Activated T-cell treated with anti-CD3 and anti-CD28 coated beads, Interleukin-2, amount 50 U/mL, for 4 hours (primary cell): Measurements from ENCODE around the gene LHX3. TPM values are rescaled to one million over a fixed set of nuclear protein-coding genes. Genes with fewer than 3 reads are reported as not detected.

Experiments
- ATAC-seq, 2 donors: fragments of 200-7000 bp; cut with Tn5 transposase; one replicate each; pipeline ENCODE4 v1.10.0; 2021
- DNase-seq: peaks from one replicate; pipeline ENCODE4 v3.0.0-alpha.2; 2020
- H3K27me3 Mint-ChIP-seq: one replicate; pipeline ENCODE4 v1.8.0; 2021; ENCODE audit warnings: low read depth, mixed read lengths
- H3K36me3 Mint-ChIP-seq: one replicate; pipeline ENCODE4 v1.8.0; 2022; ENCODE audit warnings: mixed read lengths; ENCODE audit not compliant: insufficient read depth
- H3K4me1 Mint-ChIP-seq: one replicate; pipeline ENCODE4 v1.8.0; 2021; ENCODE audit warnings: low read depth, mixed read lengths
- H3K4me3 Mint-ChIP-seq: one replicate; pipeline ENCODE4 v1.8.0; 2021; ENCODE audit warnings: mild to moderate bottlenecking, moderate library complexity, mixed read lengths
- H3K9me3 Mint-ChIP-seq: one replicate; pipeline ENCODE4 v1.8.0; 2021; ENCODE audit warnings: mixed read lengths
- total RNA-seq, 3 donors: library from RNA; stranded (reverse); gene quantifications; one replicate each; pipeline ENCODE4 v1.2.1, GENCODE V29; 2021

Gene LHX3
- total RNA-seq, 3 donors from 2014 or later, result 0.08 to 0.11 TPM; not detected in 1

DNA sequence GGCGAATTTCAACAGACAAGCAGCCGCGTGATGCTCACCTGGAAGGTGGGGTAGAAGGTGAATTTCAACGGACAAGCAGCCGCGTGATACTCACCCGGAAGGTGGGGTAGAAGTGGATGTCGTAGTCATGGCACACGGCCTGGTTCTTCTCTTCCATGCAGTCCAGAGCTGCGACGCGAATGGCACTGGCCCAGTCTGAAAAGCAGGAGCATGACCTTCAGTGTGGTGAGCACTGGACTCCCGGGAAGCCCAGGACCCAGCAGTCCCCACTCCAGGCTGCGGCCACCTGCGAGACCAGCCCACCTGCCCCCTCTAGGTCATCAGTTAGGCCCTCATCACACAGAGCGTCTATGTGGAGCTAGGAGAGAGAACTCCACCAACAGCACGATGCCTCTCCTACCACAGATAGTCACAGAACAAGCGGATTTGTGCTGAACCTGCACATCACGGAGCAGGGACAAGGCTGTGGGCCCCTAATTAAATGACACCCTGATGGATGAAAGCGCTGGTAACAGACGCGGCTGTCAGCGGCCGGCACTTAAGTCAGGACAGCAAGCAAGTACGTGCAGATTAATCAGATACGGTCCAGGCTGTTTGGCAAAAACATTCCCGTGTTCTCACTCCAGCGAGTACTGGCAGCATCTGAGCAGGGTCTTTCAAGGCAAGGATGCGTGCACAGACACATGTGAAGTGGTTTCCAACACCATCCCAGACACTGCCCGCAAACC lies 21.9 kb upstream of the LHX3 start:
- Mint-ChIP-seq H3K36me3 (peaks cover 22% of the 10 kb centered on the region), H3K4me1 (peaks cover 30% of the 10 kb centered on the region), H3K27me3 (no peaks in the 10 kb centered on the region), H3K9me3 (no peaks in the 10 kb centered on the region), H3K4me3 (no peak overlapping the region)
- DNase-seq, result no peak
- ATAC-seq, result no peak

DNA sequence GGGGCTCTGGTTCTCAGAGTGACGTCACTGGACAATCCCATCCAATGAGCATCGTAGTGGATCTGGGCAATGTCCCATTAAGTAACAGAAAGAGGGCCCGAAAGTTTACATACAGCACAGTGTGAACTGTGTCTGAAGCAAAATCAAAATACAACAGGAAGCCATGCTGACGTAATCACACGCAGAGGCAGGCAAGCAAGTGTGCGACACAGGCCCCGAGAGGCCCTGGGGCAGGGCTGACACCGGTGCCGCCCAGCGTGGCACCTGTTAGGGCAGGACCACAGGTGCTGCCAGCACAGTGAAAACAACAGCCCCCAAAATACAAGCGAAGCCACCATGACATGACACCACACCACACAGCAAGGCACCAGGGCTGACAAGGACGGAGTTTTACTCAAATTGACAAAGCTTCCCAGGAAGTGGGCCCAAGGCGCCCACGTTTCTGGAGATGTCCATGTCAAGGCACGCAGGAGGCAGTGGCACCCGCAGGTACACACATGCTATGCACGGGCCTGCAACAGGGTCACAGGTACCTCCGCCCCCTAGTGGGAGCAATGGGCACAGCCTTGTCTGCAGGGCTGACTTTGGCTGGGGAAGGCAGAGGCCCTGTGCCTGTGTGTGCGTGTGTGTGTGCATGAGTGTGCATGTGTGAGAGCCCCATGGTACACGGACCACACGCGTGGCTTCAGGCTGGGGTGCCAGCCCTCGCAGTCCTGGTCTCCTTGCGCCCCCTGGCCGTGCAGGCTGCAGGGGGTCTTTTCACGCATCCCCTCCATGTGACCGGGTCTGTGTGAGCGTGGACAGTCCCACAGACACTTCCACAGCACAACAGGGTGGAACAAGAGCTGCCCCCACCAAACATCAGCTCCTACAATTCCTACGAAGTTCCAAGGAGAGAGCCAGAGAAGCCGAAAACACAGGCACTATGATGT lies 21.1 kb upstream of the LHX3 start:
- no peaks in the 10 kb centered on the region for H3K9me3 Mint-ChIP-seq
- DNase-seq, result peak; percentile 63
- H3K4me1 Mint-ChIP-seq, result peaks cover 25% of the 10 kb centered on the region

DNA sequence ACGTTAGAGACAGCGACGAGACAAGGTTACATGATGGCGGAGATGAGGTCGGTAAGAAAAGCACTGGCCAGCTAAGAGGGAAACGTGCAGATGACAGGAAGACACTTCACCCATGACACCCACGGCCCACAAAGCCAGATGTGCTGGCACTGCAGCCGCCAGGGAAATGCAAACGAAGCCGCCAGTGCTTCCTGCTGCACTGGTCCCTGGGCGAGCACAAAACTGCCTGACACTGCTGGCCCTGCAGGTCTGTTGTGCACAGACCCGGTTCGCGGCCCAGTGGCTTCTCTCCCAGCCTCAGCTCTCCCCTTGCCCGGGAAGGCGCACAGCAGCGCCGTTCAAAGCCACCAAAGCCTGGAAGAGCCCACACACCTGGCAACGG lies 20.4 kb upstream of the LHX3 start:
- ATAC-seq (peak in 1 of 2 donors; percentile 38), DNase-seq (no peak)
- Mint-ChIP-seq H3K4me1 (peaks cover 25% of the 10 kb centered on the region), H3K4me3 (peak overlapping the region; percentile 47), H3K36me3 (peaks cover 29% of the 10 kb centered on the region), H3K27me3 (no peaks in the 10 kb centered on the region), H3K9me3 (no peaks in the 10 kb centered on the region)

More for the DNA sequence above, 21.1 kb upstream of the LHX3 start:
- Mint-ChIP-seq H3K4me3 (peak overlapping the region; percentile 47), H3K27me3 (no peaks in the 10 kb centered on the region), H3K36me3 (peaks cover 25% of the 10 kb centered on the region)
- ATAC-seq, result peak; percentile 81 to 86

DNA sequence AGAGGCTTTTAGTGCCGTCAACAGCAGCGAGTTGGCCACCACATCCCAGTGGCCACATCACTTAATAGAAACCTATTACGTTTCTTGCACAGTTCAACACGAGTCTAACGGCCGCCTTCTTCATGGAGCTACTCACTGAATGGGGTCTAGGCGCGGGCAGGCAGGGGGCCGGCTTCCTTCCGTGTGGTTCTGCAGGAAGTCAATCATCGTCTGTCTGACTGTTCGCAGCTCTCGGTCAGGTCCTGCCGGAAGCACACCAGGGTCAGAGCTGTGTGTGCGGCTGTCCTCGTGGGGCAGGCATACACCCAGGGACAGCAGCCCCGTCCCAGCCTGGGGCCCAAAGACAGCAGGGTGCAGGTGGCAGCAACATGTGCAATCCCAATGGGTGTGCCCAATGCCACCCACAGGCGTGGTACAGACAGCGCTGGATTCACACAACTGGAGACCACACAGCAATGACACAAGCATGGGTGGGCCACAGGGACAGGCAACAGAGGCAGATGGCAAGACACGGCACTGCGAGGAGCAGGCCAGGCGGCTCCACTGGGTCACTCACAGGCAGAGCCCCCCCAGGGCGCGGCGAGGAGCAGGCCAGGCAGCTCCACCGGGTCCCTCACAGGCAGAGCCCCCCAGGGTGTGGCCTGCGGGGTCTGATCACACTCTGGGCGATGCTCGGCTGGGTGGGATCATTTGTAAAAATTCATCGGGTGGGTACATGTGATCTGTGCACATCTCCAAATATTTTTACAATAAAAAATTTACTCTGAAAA lies 19.1 kb upstream of the LHX3 start:
- ATAC-seq (no peak), DNase-seq (no peak)
- Mint-ChIP-seq H3K27me3 (no peaks in the 10 kb centered on the region), H3K9me3 (no peaks in the 10 kb centered on the region), H3K4me3 (no peak overlapping the region), H3K4me1 (peaks cover 25% of the 10 kb centered on the region), H3K36me3 (peaks cover 29% of the 10 kb centered on the region)

DNA sequence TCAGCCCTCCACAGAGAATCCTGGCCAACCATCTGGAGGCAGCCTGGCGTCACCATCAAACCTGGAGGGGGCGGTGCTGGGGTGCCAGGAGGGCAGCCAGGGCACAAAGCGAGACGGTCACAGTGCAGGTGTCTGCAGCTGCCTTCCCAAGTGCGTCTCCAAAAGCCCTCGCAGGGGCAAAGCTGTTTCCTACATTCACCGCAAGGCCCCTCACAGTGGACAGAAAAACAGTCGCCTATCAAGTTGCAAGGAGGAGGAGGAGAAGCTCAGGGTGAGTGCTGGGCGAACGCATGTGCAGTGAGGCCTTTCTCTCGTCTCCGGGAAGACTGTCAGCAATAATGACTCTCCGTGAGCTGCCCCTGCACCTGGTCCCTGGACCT lies 18.0 kb upstream of the LHX3 start:
- DNase-seq (no peak), ATAC-seq (no peak)
- H3K9me3 Mint-ChIP-seq, result no peaks in the 10 kb centered on the region
- no peak overlapping the region for H3K4me3 Mint-ChIP-seq
- H3K4me1 Mint-ChIP-seq, result peaks cover 17% of the 10 kb centered on the region
- H3K27me3 Mint-ChIP-seq, result no peaks in the 10 kb centered on the region
- peaks cover 27% of the 10 kb centered on the region for H3K36me3 Mint-ChIP-seq

DNA sequence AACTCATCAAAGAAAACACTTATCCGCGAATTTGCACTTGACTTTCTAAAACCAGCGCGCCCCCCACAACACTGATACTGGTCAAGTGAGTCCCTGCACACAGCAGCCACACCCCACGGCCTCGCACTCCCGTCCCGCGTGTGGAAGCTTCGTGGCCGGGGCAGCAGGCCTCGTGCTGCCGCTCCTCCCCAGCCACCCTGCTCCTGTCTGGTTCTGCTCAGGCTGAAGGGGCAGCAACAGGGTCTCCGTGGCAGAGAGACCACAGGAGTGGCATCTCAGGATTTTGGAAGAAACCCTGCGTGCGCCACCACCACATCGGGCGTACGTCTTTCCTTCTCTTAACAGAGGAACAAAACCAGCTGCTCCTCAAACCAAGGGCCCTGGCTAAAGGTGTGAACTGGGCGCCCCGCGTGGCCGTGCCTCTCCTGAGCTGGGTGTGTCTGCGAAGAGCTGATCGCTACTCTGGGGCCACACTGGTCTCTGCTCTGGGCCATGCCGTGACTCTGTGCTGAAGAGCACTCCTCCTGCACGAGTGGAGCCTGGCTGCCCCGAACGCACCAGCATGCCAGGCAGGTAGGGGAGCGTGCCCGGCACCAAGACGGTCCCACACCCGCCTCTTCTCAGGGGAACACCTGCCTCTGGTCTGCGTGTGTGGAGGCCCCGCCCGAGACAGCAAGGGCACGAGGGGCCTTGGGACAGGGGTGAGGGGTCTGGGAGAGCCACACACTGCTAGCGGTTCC lies 17.4 kb upstream of the LHX3 start:
- H3K27me3 Mint-ChIP-seq, result no peaks in the 10 kb centered on the region
- H3K4me1 Mint-ChIP-seq, result peaks cover 17% of the 10 kb centered on the region
- peaks cover 27% of the 10 kb centered on the region for H3K36me3 Mint-ChIP-seq
- DNase-seq, result no peak
- H3K9me3 Mint-ChIP-seq, result no peaks in the 10 kb centered on the region
- H3K4me3 Mint-ChIP-seq, result no peak overlapping the region
- ATAC-seq, result no peak

DNA sequence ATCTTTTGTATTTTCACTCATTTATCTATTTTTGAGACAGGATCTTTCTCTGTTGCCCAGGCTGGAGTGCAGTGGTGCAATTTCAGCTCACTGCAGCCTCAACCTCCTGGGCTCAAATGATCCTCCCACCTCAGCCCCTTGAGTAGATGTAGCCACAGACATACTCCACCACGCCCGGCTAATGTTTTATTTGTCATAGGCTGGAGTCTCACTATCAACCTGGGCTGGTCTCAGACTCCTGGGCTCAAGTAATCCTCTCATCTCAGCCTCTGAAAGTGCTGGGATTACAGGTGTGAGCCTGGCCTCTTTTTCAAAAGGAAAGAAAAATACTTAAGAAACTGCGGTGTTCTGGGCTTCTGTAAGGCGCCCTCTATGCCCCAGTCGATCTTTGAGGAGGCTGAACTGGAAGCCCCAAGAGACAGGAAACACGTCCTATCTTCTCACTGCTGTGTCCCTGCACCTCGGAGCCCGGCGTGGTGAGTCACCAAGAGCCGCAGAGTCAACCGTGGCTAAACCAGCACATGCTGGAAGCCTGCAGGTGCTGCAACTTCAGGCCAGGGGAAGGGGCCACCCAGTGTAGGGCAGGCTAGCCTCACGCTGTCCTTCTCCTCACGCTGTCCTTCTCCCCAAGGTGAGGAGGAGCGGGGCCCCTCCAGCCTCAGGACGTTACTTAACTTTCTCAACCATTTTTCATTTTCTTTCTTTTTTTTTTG lies 15.2 kb upstream of the LHX3 start:
- Mint-ChIP-seq H3K4me1 (peaks cover 5% of the 10 kb centered on the region), H3K4me3 (no peak overlapping the region), H3K36me3 (peaks cover 35% of the 10 kb centered on the region), H3K9me3 (no peaks in the 10 kb centered on the region), H3K27me3 (no peaks in the 10 kb centered on the region)
- DNase-seq, result peak; percentile 19
- ATAC-seq, result peak in 1 of 2 donors; percentile 69

DNA sequence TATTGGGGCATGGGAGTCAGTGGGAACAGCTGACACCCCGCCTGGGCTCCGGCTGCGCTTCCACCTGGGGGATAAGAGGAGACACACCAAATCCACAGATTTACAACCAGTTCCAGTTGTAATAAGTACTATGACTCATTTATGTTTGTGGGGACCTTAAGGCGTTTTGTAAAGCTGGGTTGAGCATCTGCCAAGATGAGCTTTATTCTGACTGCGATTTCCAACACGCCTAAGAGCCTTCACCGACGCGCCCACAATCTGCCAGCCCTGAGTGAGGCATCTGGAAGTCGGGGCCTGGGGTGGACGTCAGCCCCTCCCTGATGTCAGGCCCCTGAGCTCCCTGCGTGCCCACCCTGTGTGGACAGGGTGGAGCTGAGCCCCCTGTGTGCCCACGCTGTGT lies 14.3 kb upstream of the LHX3 start:
- H3K4me3 Mint-ChIP-seq, result no peak overlapping the region
- H3K4me1 Mint-ChIP-seq, result peaks cover 2% of the 10 kb centered on the region
- no peak for ATAC-seq
- H3K27me3 Mint-ChIP-seq, result no peaks in the 10 kb centered on the region
- no peak for DNase-seq
- H3K9me3 Mint-ChIP-seq, result no peaks in the 10 kb centered on the region
- peaks cover 41% of the 10 kb centered on the region for H3K36me3 Mint-ChIP-seq

DNA sequence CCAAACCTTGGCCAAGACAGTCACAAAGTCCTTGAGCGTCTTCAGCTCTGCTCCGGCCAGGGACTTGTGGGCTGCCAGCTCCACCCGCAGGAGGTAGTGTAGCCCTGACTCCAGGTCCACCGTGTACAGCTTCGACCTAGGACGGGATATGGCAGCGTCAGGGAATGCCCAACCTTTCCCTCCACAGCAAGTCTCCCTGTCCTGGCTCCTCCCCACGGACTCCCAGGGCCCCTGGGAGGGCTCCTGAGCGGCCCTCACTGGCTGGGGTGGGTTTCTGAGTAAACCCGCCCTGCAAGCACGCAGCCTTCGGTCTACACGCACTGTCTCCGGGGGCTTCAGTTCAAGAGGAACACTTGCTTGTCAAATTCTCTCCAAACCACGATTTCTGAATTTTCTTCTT lies 13.7 kb upstream of the LHX3 start:
- DNase-seq (no peak), ATAC-seq (no peak)
- no peaks in the 10 kb centered on the region for H3K9me3 Mint-ChIP-seq
- H3K27me3 Mint-ChIP-seq, result no peaks in the 10 kb centered on the region
- H3K36me3 Mint-ChIP-seq, result peaks cover 40% of the 10 kb centered on the region
- H3K4me3 Mint-ChIP-seq, result no peak overlapping the region
- H3K4me1 Mint-ChIP-seq, result no peaks in the 10 kb centered on the region

DNA sequence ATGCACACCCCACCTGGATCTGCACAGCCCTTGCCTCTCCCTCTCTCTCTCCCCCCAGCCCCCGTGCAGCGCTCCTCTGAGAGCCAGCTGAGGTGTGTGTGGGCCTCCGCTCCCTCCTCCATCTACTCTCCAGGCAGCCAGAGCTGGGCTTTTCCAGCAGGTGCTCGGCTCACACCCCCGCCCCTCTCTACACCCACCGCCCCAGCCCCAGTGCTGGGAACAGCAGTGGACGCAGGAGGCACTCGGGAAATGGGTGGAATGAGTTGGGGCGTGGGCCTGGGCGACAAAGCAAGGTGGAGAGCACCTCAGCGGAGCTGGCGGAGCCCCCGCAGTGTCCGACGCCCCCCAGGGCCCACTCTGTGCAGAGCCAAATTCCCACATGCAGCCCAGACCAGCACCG lies 13.3 kb upstream of the LHX3 start:
- H3K4me1 Mint-ChIP-seq, result no peaks in the 10 kb centered on the region
- H3K9me3 Mint-ChIP-seq, result no peaks in the 10 kb centered on the region
- no peak overlapping the region for H3K4me3 Mint-ChIP-seq
- no peak for DNase-seq
- no peaks in the 10 kb centered on the region for H3K27me3 Mint-ChIP-seq
- H3K36me3 Mint-ChIP-seq, result peaks cover 38% of the 10 kb centered on the region
- ATAC-seq, result no peak

DNA sequence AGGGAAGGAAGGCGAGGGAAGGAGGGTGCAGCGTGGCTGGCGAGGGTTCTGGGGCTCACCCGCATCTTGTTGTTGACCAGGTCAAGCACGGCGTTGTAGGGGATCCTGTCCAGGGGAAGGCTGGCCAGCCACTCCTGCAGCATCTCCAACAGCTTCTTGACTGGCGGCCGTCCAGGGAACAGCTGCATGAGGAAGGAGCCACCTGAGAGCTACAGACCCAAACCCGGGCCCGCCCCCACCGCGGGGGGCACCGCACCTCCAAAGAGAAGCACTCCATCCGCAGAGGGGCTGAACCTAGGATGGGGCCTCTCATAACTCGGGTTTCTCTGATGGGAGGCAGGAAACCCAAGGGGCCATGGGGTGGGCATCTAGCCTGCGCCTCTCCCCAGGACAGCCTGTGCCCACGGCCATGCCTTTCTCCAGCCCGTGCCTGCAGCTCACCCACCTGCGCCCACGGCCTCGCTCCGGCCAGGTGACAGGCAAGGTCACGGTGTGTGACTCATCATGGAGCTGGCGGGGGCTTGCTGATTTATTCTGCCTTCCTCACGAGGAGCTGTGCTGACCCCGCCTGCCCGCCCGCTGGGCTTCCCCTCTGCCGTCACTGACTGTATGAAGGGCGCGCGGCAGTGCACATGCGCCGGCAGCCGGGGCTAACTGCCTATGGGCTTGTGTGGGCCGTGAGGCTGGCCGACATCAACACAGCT lies 11.8 kb upstream of the LHX3 start:
- H3K9me3 Mint-ChIP-seq, result no peaks in the 10 kb centered on the region
- ATAC-seq, result no peak
- peaks cover 37% of the 10 kb centered on the region for H3K36me3 Mint-ChIP-seq
- DNase-seq, result no peak
- no peak overlapping the region for H3K4me3 Mint-ChIP-seq
- H3K4me1 Mint-ChIP-seq, result no peaks in the 10 kb centered on the region
- no peaks in the 10 kb centered on the region for H3K27me3 Mint-ChIP-seq

DNA sequence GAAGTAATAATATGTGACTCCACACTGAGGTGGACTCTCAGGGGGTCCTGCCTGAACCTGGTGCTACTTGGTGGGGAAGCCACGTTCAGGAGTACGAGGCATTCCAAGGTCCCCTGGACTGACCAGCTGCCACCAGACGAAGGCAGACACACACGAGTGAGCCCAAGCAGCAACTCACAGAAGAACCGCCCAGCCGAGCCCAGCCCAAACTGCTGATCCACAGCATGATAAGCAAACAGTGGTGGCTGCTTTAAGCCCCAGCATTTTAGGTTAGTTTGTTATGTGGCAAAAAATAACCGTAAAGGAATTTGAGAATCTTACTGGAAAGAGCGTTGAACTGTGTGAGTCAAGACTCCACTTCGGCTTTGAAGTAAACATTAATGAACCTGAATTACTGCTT lies 8.8 kb upstream of the LHX3 start:
- Mint-ChIP-seq H3K4me1 (no peaks in the 10 kb centered on the region), H3K27me3 (no peaks in the 10 kb centered on the region), H3K9me3 (no peaks in the 10 kb centered on the region), H3K4me3 (no peak overlapping the region), H3K36me3 (peaks cover 30% of the 10 kb centered on the region)
- ATAC-seq (no peak), DNase-seq (no peak)
